ENCODE measurements around the gene TIMP2. TPM values are rescaled to one million over a fixed set of nuclear protein-coding genes. Genes with fewer than 3 reads are reported as not detected.
A peak's percentile ranks its signal among the peaks of the same experiment; 100 is the strongest.

The TIMP2 gene
- total and polyA plus RNA-seq, 2 of the 13 experiments (the other 11 are each of a cell fraction or from before 2014, with no cell fraction given) = 3.8 to 8.5 TPM

GRCh38 chr17:78947235-78948149 is 22.3 kb upstream of the TIMP2 start (continued):
- TF ChIP-seq ZMYM3 (CRISPR knock-in tag; IDR thresholded peaks at IDR 0.05) = peak; percentile 39; the same call in 1 of the 2 replicates
- TF ChIP-seq SMAD9 (CRISPR knock-in tag; IDR thresholded peaks at IDR 0.05) = no peak
- no peak for TF ChIP-seq ZNF672 (CRISPR knock-in tag; IDR thresholded peaks at IDR 0.05)
- 0 out of 2 replicates have a peak, but pooled peaks have one; percentile 56 for TF ChIP-seq ZNF557 (CRISPR knock-in tag; IDR thresholded peaks at IDR 0.05)
- TF ChIP-seq ATF7 (IDR thresholded peaks at IDR 0.05) = no peak
- TF ChIP-seq ATF7 (CRISPR knock-in tag; IDR thresholded peaks at IDR 0.05) = no peak
- TF ChIP-seq SOX6 (IDR thresholded peaks at IDR 0.05) = no peak
- TF ChIP-seq SOX6 (CRISPR knock-in tag; IDR thresholded peaks at IDR 0.05) = peak; percentile 57
- no peak for TF ChIP-seq ZNF749 (CRISPR knock-in tag; IDR thresholded peaks at IDR 0.05; ENCODE audit: borderline replicate concordance)
- TF ChIP-seq SAFB2 (CRISPR knock-in tag; IDR thresholded peaks at IDR 0.05; ENCODE audit: borderline replicate concordance, low read depth) = no peak
- no peak for TF ChIP-seq ZNF234 (CRISPR knock-in tag; conservative IDR thresholded peaks at IDR 0.05)
- peak; percentile 31; the same call in 1 of the 2 replicates for TF ChIP-seq IRF2 (CRISPR knock-in tag; IDR thresholded peaks at IDR 0.05)
- TF ChIP-seq KLF9 (CRISPR knock-in tag; IDR thresholded peaks at IDR 0.05; ENCODE audit: low read depth) = no peak
- no peak for TF ChIP-seq TSC22D2 (CRISPR knock-in tag; IDR thresholded peaks at IDR 0.05; ENCODE audit: borderline replicate concordance)
- 0 out of 2 replicates have a peak, but pooled peaks have one; percentile 9 for TF ChIP-seq ZNF12 (CRISPR knock-in tag; IDR thresholded peaks at IDR 0.05)
- TF ChIP-seq RNF2 (conservative IDR thresholded peaks at IDR 0.05; ENCODE audit: low read depth) = no peak
- no peak; the same call in 1 of the 2 replicates for TF ChIP-seq SALL2 (CRISPR knock-in tag; IDR thresholded peaks at IDR 0.05)
- TF ChIP-seq ZNF775 (CRISPR knock-in tag; IDR thresholded peaks at IDR 0.05; ENCODE audit: borderline replicate concordance) = no peak
- no peak; the same call in 1 of the 2 replicates for TF ChIP-seq HDAC1 (CRISPR knock-in tag; IDR thresholded peaks at IDR 0.05)
- no peak for TF ChIP-seq NONO (IDR thresholded peaks at IDR 0.05)
- TF ChIP-seq NONO (CRISPR knock-in tag; conservative IDR thresholded peaks at IDR 0.05) = no peak
- no peak for TF ChIP-seq ZNF546 (CRISPR knock-in tag; conservative IDR thresholded peaks at IDR 0.05)
- TF ChIP-seq REXO4 (CRISPR knock-in tag; IDR thresholded peaks at IDR 0.05; ENCODE audit: borderline replicate concordance) = no peak
- TF ChIP-seq, protein P1, sequence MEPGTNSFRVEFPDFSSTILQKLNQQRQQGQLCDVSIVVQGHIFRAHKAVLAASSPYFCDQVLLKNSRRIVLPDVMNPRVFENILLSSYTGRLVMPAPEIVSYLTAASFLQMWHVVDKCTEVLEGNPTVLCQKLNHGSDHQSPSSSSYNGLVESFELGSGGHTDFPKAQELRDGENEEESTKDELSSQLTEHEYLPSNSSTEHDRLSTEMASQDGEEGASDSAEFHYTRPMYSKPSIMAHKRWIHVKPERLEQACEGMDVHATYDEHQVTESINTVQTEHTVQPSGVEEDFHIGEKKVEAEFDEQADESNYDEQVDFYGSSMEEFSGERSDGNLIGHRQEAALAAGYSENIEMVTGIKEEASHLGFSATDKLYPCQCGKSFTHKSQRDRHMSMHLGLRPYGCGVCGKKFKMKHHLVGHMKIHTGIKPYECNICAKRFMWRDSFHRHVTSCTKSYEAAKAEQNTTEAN (CRISPR knock-in tag; conservative IDR thresholded peaks at IDR 0.05) = no peak
- TF ChIP-seq FOXO1 (CRISPR knock-in tag; IDR thresholded peaks at IDR 0.05) = peak; percentile 41; the same call in 1 of the 2 replicates
- TF ChIP-seq PRDM10 (CRISPR knock-in tag; IDR thresholded peaks at IDR 0.05; ENCODE audit: low read depth) = no peak
- TF ChIP-seq ZFP62 (CRISPR knock-in tag; IDR thresholded peaks at IDR 0.05) = no peak
